Fibroblast of lung (primary cell): ENCODE measurements around the gene SDK2. TPM values are rescaled to one million over a fixed set of nuclear protein-coding genes. Genes with fewer than 3 reads are reported as not detected.
A peak's percentile ranks its signal among the peaks of the same experiment; 100 is the strongest.

Source experiments
- DNase-seq, 2 donors: peaks; one replicate each; pipeline versions ENCODE4 v3.0.0 to v3.0.0-alpha.2; 2010; ENCODE audit warnings: low read depth in 2 of 2
- H2AFZ ChIP-seq: 2 replicates; pipeline ENCODE4 v1.5.1; 2012; ENCODE audit warnings: low read length, control low read depth, inconsistent platforms
- H3K27ac ChIP-seq: 2 replicates; pipeline ENCODE4 v1.5.1; 2011; ENCODE audit warnings: low read length, control low read depth; ENCODE audit not compliant: insufficient read depth
- H3K27me3 ChIP-seq: 2 replicates; pipeline ENCODE4 v1.5.1; 2011; ENCODE audit warnings: mild to moderate bottlenecking, low read length; ENCODE audit not compliant: control insufficient read depth, insufficient read depth
- H3K36me3 ChIP-seq: 2 replicates; pipeline ENCODE4 v1.5.1; 2011; ENCODE audit warnings: low read length; ENCODE audit not compliant: control insufficient read depth, insufficient read depth
- H3K4me1 ChIP-seq: 2 replicates; pipeline ENCODE4 v1.5.1; 2011; ENCODE audit warnings: low read length; ENCODE audit not compliant: control insufficient read depth, insufficient read depth; ENCODE audit errors: extremely low read depth
- H3K4me2 ChIP-seq: 2 replicates; pipeline ENCODE4 v1.5.1; 2011; ENCODE audit warnings: low read length, control low read depth; ENCODE audit not compliant: insufficient read depth; ENCODE audit errors: extremely low read depth
- H3K4me3 ChIP-seq, 4 experiments: fragments of 200-600 bp in 1 of 4; sonication (generic) in 1 of 4; replicated peaks in 1 of 4; 2 replicates each; pipeline ENCODE4 v1.5.1; 2011 to 2016; ENCODE audit warnings: low read length in 4 of 4, low read depth in 3 of 4, mild to moderate bottlenecking in 3 of 4, control low read depth in 2 of 4, inconsistent platforms in 1 of 4, mixed read lengths in 1 of 4; ENCODE audit not compliant: insufficient read depth in 1 of 4; ENCODE audit errors: control extremely low read depth in 1 of 4
- H3K79me2 ChIP-seq: 2 replicates; pipeline ENCODE4 v1.5.1; 2012; ENCODE audit warnings: mild to moderate bottlenecking, low read length, inconsistent platforms; ENCODE audit not compliant: control insufficient read depth, insufficient read depth
- H3K9ac ChIP-seq: 2 replicates; pipeline ENCODE4 v1.5.1; 2011; ENCODE audit warnings: mild to moderate bottlenecking, low read length, control low read depth; ENCODE audit not compliant: insufficient read depth
- H3K9me3 ChIP-seq: 2 replicates; pipeline ENCODE4 v1.5.1; 2012; ENCODE audit warnings: low read depth, low read length; ENCODE audit not compliant: control insufficient read depth, insufficient read depth
- H4K20me1 ChIP-seq: 2 replicates; pipeline ENCODE4 v1.5.1; 2011; ENCODE audit warnings: low read length; ENCODE audit not compliant: control insufficient read depth, insufficient read depth; ENCODE audit errors: extremely low read depth
- CTCF ChIP-seq, 2 donors: IDR thresholded peaks in 1 of 2; conservative IDR thresholded peaks in 1 of 2; 1 replicate in 1 of 2; 2 replicates in 1 of 2; pipeline ENCODE4 v1.5.1; 2011 to 2012; ENCODE audit warnings: low read length in 2 of 2, control low read depth in 1 of 2, inconsistent platforms in 1 of 2, low read depth in 1 of 2, mild to moderate bottlenecking in 1 of 2
- EZH2 ChIP-seq: IDR thresholded peaks from 2 replicates; pipeline ENCODE4 v1.5.1; 2012; ENCODE audit warnings: low read length, control low read depth, mild to moderate bottlenecking; ENCODE audit errors: missing control alignments
- polyA plus RNA-seq, 2 donors: library from polyadenylated mRNA; depleted of rRNA in 1 of 2; stranded (reverse) in 1 of 2; unstranded in 1 of 2; fragments of >200 nt; gene quantifications; 2 replicates each; pipeline ENCODE4 v1.2.1, GENCODE V29; 2011 to 2012; ENCODE audit warnings: missing spikeins in 1 of 2
- total RNA-seq: library from RNA; depleted of rRNA; stranded (reverse); fragments of >200 nt; gene quantifications from 2 replicates; pipeline ENCODE4 v1.2.1, GENCODE V29; 2014

SDK2 gene
- total and polyA plus RNA-seq, 2 donors (not counting 1 experiment from before 2014, with no cell fraction given) = under 0.01 to 0.01 TPM

GRCh38 chr17:73393962-73394361, 250.3 kb downstream of the SDK2 start:
- Histone ChIP-seq H3K4me2 (no peak overlapping the region), H3K9me3 (no peaks in the 10 kb centered on the region), H3K27me3 (no peaks in the 10 kb centered on the region), H3K4me3 (no peak overlapping the region), H3K79me2 (no peaks in the 10 kb centered on the region), H3K36me3 (no peaks in the 10 kb centered on the region), H4K20me1 (no peaks in the 10 kb centered on the region), H3K27ac (no peak overlapping the region), H3K9ac (no peak overlapping the region), H2AFZ (no peak overlapping the region), H3K4me1 (no peaks in the 10 kb centered on the region)
- TF ChIP-seq CTCF (conservative IDR thresholded peaks at IDR 0.05 in 1 of 2, IDR thresholded peaks at IDR 0.05 in 1 of 2; ENCODE audit: low read depth in 1 of 2, low read length in 2 of 2) (no peak), EZH2 (no peak)
- peak; percentile 13 to 31 for DNase-seq

GRCh38 chr17:73393381-73393780, 250.9 kb downstream of the SDK2 start:
- Histone ChIP-seq H3K9me3 (no peaks in the 10 kb centered on the region), H3K36me3 (no peaks in the 10 kb centered on the region), H3K4me2 (no peak overlapping the region), H3K9ac (no peak overlapping the region), H3K79me2 (no peaks in the 10 kb centered on the region), H4K20me1 (no peaks in the 10 kb centered on the region), H3K27ac (no peak overlapping the region), H2AFZ (no peak overlapping the region), H3K4me3 (no peak overlapping the region), H3K27me3 (no peaks in the 10 kb centered on the region), H3K4me1 (no peaks in the 10 kb centered on the region)
- TF ChIP-seq EZH2 (no peak), CTCF (conservative IDR thresholded peaks at IDR 0.05 in 1 of 2, IDR thresholded peaks at IDR 0.05 in 1 of 2; ENCODE audit: low read depth in 1 of 2, low read length in 2 of 2) (no peak)
- no peak for DNase-seq

GRCh38 chr17:73391331-73392265, 252.6 kb downstream of the SDK2 start:
- DNase-seq = no peak
- no peaks in the 10 kb centered on the region for H4K20me1 ChIP-seq
- H3K9me3 ChIP-seq = no peaks in the 10 kb centered on the region
- no peaks in the 10 kb centered on the region for H3K4me1 ChIP-seq
- no peaks in the 10 kb centered on the region for H3K79me2 ChIP-seq
- H3K4me3 ChIP-seq = no peak overlapping the region
- H3K27me3 ChIP-seq = no peaks in the 10 kb centered on the region
- H2AFZ ChIP-seq = no peak overlapping the region
- TF ChIP-seq EZH2 (no peak), CTCF (conservative IDR thresholded peaks at IDR 0.05 in 1 of 2, IDR thresholded peaks at IDR 0.05 in 1 of 2; ENCODE audit: low read depth in 1 of 2, low read length in 2 of 2) (no peak)
- no peak overlapping the region for H3K4me2 ChIP-seq
- no peak overlapping the region for H3K27ac ChIP-seq
- H3K36me3 ChIP-seq = no peaks in the 10 kb centered on the region
- H3K9ac ChIP-seq = no peak overlapping the region
